Prostate gland (tissue), 2 donors: ENCODE measurements around the gene HERPUD1.
"Not testable (repeated sequence)": the region's sequence is repeated elsewhere in the genome, so short reads cannot be mapped to it uniquely, and the experiment has no call there.

Experiments
- POLR2A ChIP-seq: fragments of 450-650 bp; IDR thresholded peaks from one replicate; pipeline ENCODE4 v1.6.1; 2016; ENCODE audit warnings: antibody characterized with exemption, mild to moderate bottlenecking
- POLR2AphosphoS5 ChIP-seq: sonication (generic); formaldehyde crosslinking; IDR thresholded peaks from one replicate; pipeline ENCODE4 v1.6.1; 2017; ENCODE audit warnings: antibody characterized with exemption
- TF ChIP-seq, protein P1 (sequence below), 4 experiments: fragments of 200-600 bp in 2 of 4; fragments of 450-650 bp in 2 of 4; sonication (generic) in 2 of 4; IDR thresholded peaks; 1 replicate in 3 of 4; 2 replicates in 1 of 4; pipeline ENCODE4 v1.5.1; 2016 to 2019; ENCODE audit warnings: antibody characterized with exemption in 4 of 4, mild to moderate bottlenecking in 2 of 4, moderate library complexity in 2 of 4

DNA sequence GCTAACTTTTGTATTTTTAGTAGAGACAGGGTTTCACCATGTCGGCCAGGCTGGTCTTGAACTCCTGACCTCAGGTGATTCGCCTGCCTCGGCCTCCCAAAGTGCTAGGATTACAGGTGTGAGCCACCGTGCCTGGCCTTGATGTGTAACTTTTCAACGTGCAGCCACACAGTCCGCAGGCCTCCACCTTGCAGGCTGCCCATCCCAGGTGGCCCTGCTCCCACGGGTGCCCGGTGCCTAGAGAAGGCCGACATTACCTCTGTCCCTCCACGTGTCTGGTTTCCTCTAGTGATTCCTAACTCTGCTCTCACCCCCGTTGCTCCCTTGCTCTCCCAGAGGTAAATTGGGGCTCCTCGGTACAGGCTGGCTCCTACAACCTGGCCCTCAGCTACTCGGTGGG is 47.0 kb upstream of the HERPUD1 start:
- TF ChIP-seq, protein P1, sequence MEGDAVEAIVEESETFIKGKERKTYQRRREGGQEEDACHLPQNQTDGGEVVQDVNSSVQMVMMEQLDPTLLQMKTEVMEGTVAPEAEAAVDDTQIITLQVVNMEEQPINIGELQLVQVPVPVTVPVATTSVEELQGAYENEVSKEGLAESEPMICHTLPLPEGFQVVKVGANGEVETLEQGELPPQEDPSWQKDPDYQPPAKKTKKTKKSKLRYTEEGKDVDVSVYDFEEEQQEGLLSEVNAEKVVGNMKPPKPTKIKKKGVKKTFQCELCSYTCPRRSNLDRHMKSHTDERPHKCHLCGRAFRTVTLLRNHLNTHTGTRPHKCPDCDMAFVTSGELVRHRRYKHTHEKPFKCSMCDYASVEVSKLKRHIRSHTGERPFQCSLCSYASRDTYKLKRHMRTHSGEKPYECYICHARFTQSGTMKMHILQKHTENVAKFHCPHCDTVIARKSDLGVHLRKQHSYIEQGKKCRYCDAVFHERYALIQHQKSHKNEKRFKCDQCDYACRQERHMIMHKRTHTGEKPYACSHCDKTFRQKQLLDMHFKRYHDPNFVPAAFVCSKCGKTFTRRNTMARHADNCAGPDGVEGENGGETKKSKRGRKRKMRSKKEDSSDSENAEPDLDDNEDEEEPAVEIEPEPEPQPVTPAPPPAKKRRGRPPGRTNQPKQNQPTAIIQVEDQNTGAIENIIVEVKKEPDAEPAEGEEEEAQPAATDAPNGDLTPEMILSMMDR (IDR thresholded peaks at IDR 0.05): not testable (repeated sequence)
- TF ChIP-seq POLR2AphosphoS5, POLR2A: not testable (repeated sequence)
